ENCODE data around the gene MPO.
A peak's percentile ranks its signal among the peaks of the same experiment; 100 is the strongest.

MPO gene

DNA sequence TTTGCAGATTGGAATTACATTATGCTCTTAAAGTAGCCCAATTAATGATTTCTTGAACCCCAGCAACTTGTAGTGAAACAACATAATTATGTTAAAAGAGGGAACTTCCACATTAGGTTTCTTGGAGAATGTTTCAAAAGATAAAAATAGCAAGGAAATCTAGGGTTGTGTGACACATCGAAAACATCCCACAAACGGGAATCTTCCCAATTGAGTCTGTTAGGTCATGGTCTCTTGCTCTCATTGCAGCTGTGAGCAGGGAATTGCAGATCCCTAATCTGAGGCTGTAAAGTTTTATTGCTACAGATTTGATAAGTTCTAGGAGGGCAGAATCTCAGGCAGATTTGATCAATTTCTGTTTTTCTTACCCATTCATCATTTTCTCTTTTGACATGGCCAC is 49.1 kb downstream of the MPO start:
- TF ChIP-seq, protein P1, sequence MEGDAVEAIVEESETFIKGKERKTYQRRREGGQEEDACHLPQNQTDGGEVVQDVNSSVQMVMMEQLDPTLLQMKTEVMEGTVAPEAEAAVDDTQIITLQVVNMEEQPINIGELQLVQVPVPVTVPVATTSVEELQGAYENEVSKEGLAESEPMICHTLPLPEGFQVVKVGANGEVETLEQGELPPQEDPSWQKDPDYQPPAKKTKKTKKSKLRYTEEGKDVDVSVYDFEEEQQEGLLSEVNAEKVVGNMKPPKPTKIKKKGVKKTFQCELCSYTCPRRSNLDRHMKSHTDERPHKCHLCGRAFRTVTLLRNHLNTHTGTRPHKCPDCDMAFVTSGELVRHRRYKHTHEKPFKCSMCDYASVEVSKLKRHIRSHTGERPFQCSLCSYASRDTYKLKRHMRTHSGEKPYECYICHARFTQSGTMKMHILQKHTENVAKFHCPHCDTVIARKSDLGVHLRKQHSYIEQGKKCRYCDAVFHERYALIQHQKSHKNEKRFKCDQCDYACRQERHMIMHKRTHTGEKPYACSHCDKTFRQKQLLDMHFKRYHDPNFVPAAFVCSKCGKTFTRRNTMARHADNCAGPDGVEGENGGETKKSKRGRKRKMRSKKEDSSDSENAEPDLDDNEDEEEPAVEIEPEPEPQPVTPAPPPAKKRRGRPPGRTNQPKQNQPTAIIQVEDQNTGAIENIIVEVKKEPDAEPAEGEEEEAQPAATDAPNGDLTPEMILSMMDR (IDR thresholded peaks at IDR 0.05; ENCODE audit: low read depth, low read length): no peak
- DNase-seq (ENCODE audit: low read depth in 2 of 2): no peak
- no peak overlapping the region for H3K4me3 ChIP-seq (replicated peaks in 1 of 2; ENCODE audit: low read depth in 2 of 2, low read length in 2 of 2)

DNA sequence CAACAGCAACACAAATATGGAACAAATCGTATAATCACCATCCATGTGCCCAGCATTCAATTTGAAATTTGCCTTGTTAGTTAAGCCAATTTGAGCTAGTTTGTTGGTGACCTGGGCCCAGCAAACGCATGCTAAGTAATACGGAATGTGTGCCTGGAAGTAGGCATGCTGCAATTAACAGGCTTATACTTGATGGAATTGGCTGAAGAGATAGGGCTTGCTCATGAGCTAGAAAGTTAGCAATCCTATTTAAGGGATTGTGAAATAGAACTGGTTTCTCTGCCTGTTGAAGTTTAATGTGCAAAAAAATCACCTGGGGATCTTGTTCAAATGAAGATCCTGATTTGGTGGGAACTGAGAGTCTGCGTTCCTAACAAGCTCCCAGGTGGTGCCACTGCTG is 50.9 kb downstream of the MPO start:
- TF ChIP-seq, protein P1 (IDR thresholded peaks at IDR 0.05; ENCODE audit: low read depth, low read length): no peak
- DNase-seq (ENCODE audit: low read depth in 2 of 2): no peak

DNA sequence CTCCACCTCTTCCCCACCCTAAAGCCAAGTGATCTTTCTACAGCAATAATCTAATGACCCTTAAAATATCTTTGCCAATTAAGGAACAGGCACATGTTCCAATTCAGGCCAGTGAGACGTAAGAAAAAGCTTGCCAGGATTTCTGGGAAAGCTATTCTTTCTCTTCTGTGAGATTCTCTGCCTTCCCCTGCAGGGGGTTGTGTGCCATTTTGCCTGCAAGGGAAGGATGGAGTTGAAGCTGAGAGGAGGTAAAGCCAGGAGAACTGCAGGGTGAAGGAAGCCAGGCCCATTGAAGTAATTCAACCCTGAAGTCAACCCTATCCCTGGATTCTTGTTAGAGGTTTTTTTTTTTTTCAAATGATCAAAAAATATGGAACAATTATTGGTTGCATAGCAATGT is 51.4 kb downstream of the MPO start:
- no peak for DNase-seq (ENCODE audit: low read depth in 2 of 2)
- TF ChIP-seq, protein P1 (IDR thresholded peaks at IDR 0.05; ENCODE audit: low read depth, low read length): no peak
- H3K4me3 ChIP-seq (replicated peaks in 1 of 2; ENCODE audit: low read depth in 2 of 2, low read length in 2 of 2): no peak overlapping the region

More for the DNA sequence above, 50.9 kb downstream of the MPO start:
- no peak overlapping the region for H3K4me3 ChIP-seq (replicated peaks in 1 of 2; ENCODE audit: low read depth in 2 of 2, low read length in 2 of 2)

DNA sequence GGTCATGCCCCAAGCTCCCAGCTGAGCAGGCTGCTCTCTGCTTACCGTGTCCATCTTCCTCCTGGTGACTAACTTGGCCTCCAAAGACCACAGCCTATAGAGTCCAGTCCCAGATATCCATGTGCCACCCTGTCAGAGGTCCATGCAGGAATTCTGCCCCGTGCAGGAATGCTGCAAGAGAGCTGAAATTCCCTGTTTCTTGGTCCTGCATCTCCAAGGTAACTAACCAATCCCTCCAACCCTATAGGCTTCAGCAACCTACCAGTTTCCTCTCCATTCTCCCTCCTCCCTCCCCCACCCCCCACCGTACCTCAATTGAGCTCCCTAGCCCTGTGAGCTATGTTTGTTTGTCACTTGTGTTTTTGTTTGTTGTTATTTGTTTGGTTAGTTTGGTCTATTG is 52.1 kb downstream of the MPO start:
- DNase-seq (ENCODE audit: low read depth in 2 of 2): no peak
- no peak overlapping the region for H3K4me3 ChIP-seq (replicated peaks in 1 of 2; ENCODE audit: low read depth in 2 of 2, low read length in 2 of 2)
- TF ChIP-seq, protein P1 (IDR thresholded peaks at IDR 0.05; ENCODE audit: low read depth, low read length): no peak

DNA sequence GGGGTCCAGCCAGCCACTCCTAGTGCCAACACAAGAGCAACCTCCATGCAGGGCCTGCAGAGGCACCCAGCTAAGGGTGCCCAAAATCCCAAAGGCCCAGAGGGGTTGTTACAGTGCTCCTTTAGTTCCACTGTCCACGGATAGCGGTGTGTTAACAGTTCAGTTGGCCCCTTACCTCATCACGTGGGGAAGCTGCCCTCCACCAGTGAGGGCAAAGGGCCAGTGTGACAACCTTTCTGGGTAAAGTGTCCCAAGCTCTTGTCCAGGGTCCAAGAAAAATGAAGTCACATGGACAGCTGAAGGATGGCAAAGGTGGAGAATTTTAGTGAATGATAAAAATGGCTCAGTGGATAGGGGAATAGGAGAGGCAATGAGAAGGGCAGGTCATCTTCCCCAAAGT is 53.0 kb downstream of the MPO start:
- TF ChIP-seq, protein P1 (IDR thresholded peaks at IDR 0.05; ENCODE audit: low read depth, low read length): no peak
- no peak for DNase-seq (ENCODE audit: low read depth in 2 of 2)
- no peak overlapping the region for H3K4me3 ChIP-seq (replicated peaks in 1 of 2; ENCODE audit: low read depth in 2 of 2, low read length in 2 of 2)

DNA sequence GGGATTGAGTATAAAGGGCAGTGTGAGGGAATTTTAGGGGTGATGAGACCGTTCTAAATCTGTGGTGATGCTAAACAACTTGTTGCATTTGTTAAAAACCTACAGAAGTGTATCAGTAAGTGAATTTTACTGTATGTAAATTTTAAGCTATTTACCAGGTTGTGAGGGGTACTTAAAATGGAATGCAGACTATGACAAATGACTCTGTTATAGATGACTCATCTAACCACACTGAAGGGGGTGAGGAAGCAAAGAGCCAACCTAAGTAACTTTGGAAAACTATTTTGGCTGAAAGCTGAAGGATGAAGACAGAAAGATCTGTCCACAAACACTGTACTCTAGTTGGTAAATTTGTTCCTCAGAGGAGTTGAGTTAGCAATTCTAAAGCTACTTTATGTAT is 56.4 kb downstream of the MPO start:
- peak; percentile 48 to 75 for DNase-seq (ENCODE audit: low read depth in 2 of 2)
- no peak overlapping the region for H3K4me3 ChIP-seq (replicated peaks in 1 of 2; ENCODE audit: low read depth in 2 of 2, low read length in 2 of 2)
- TF ChIP-seq, protein P1 (IDR thresholded peaks at IDR 0.05; ENCODE audit: low read depth, low read length): no peak

Measured in cardiac fibroblast (primary cell).